GM19043 (cell line): ENCODE data around the gene PPP1R3C.

ENCODE experiments used
- ATAC-seq: cut with Tn5 transposase; IDR thresholded peaks from one replicate; pipeline ENCODE4 v1.9.1; 2021; ENCODE audit warnings: low read depth; ENCODE audit not compliant: unreplicated experiment

PPP1R3C gene

DNA sequence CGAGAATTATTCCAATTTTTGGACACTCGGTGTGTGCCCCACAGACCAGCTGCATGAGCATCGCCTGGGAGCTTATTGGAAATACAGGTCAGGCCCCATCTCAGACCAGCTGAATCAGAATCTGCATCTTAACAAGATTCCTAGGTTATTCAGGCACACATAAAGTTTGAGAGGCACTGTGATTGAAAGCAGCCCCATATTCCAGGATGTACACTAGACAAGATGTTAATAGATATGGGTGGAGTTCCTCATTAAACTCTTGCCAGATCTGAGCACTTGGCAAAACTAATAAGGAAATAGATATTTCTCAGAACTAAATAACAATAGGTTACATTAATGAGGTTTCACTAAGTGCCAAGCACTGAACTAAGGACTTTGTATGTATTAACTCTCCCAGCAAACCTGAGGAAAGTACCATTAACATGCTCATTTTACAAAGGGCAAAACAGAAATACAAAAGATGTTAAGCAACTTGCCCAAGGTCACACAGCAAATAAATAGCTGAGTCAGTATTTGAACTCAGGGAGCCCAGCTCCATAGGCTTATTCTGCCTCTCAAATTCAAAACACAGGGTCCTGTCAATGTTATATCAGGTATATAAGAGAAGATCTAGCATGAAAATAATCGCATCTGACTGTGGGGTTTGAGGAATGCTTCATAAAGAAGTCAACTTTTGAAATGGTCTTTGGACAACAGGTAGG is 29.9 kb downstream of the PPP1R3C start:
- no peak for ATAC-seq

- no peak for ATAC-seq
Measured at GRCh38 chr10:91602449-91602848, 30.4 kb downstream of the PPP1R3C start.

- ATAC-seq, result no peak
Measured at GRCh38 chr10:91601212-91601611, 31.7 kb downstream of the PPP1R3C start.

DNA sequence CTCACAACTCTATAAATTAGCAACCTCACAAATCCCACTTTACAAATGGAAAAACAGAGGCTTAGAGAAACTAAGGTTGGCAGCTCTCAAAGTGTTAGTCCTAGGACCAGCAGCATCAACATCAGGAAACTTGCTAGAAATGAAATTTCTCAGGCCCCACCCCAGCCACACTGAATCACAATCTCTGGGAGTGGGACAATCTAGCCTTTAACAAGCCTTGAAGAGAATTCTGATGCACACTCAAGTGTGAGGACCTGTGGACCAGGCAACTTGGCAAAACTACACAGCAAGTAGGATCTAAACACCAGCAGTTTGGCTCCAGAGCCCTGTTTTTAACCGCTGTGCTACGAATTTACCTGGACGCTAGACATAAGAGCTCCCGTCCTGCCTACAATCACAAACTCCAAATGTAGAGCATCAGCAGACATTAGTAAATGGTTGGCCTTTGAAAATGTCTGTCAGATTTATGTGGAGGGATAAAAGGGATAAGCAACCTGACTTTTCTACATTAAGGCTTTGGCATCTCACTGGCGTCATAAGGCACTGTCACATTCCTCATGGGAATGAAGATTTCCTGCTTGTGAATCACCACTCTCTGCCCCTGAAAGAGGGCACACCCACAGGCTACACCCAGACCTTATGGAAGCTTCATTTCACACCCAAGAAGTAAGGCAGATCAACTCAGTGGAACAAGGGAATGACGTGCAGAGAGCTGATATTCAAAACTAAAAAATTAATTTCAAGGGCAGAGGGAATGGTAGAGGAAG is 34.5 kb downstream of the PPP1R3C start:
- ATAC-seq, result no peak

DNA sequence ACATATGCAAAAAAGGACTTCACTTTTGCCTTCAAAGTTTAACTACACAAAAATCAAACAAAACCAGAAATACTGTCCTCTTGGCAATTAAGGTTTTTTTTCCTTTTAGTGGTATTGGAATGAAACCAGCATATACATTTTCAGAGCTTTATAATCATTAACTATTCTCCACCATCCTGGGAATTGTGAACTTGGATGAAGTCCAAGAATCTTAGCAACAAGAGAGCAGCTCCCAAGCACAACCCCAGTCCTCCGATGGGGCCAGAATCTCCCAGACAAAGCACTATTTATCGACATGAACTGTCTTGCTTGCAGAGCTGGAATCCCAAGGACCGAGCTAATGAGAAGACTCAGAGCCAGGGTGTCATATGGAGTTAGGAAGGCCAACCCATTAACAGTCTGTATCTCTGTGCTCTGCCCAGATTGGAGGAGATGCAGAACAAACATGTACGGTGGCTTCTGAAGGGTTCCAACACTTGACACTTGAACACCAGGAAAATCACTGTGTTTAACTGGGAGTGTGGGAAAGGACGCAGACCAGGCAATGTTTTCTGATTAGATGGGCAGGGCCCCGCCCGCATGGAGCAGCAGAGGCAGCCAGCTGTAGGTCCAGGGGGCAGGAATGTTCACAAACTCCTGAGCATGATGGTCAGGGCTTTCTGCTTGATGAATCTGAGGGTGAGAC is 35.5 kb downstream of the PPP1R3C start:
- no peak for ATAC-seq

DNA sequence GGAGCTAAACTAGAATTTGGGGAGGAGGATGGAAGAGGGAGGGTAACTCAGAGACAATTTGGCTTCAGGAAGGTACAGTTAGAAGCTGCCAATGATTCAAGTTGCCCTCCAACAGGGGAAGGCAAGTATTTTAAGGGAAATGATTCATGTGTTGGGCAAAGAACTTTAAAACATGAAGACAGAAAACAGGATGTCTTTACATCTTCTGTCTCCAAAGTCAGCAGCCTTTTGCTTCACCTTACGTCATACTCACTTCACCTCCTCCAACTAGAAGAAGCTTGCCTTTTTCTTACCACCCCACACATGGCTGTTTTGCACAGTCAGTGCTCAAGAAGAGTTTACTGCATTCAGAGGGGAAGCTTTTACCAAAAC is 36.1 kb downstream of the PPP1R3C start:
- ATAC-seq, result no peak

DNA sequence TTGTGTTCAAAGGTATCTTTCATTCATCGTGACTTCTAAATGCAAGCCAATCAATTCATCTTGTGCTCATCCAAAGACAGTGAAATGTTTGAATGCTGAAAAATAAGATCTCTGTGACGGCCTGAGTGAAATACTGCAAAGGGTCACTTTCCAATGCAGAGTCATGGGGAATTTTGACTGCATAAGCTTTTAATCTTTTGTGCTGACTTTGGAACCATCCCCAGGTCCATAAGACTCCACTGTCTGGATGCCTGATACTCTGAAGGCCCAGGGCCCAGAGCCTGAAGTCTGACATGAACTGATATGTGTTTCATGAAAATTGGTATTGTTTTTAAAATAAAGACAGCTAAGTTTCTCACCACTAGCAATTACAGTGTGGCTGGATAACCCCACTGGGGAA is 39.0 kb downstream of the PPP1R3C start:
- no peak for ATAC-seq

- ATAC-seq, result no peak
Measured at GRCh38 chr10:91593366-91593765, 39.5 kb downstream of the PPP1R3C start.

DNA sequence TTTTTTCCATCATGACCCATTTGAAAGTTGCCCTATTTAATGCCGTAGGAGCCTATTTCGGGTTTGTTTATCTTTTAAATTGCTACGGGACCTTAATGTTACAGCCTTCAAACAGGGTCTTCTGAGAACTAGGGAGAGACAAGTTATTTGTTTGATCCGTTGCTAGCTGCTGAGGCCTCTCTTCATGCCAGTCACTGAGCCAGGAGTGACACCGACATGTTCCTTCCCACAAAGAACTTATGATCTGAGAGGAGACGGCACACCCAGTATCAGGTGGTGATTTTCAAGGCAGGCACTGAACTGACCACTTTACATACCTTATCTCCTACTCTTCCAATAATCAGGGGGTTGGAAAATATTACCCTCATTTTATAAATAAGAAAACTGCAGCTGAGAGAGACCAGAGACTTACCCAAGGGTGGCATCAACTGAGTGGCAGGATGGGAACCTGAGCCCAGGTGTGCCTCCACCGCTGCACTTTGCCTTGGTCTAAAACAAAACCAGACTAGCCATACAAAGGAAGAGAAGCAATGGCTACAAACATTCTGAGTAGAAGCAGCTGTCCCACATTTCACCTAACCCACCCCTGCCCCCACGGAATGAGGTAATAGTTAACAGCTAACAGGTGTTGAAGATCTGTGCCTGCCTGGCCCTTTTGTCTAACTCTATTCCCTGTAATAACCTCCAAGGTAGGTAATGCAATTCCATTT is 40.5 kb downstream of the PPP1R3C start:
- ATAC-seq, result no peak

- no peak for ATAC-seq
Measured at GRCh38 chr10:91591797-91592174, 41.1 kb downstream of the PPP1R3C start.

DNA sequence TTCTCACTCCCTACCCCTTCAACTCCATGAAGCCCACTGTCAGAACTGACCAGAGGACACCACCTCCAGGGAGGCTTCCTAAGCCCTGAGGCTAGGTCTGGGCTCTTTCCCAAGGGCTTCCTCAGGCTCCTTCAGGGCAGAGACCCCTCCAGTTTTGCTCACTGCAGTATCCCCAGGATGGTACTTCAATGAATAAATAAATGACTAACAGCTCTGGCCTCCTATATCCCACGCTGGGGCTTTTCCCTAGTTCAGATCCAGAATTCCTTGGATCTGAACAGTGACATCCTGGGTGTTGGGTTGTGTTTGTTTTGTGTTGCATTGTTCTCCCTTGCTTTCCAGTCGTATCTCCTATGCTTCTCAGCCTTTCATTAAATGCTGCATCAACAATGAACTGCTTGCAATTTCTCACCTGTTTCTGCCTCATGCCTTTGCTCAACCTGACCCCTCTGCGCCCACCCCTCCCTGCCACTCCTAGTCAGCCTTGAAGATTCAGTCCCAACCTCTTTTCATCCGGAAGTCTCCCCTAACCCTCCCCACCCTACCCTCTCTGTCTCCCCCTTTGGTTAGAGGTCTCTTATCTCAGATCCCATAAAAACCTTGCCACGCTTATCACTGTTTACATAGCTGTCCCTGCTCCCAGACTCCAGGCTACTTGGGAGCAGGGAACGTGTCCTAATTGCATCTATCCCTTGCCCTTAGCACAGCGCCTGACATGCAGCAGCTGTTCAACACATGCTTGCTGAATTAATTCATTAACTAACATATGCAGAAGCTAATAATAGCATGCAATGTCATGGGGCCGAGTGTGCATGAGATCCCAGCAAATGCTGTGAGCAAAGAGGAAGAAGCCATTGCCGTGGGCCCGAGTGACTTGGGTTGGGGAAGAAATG is 41.7 kb downstream of the PPP1R3C start:
- ATAC-seq, result no peak

DNA sequence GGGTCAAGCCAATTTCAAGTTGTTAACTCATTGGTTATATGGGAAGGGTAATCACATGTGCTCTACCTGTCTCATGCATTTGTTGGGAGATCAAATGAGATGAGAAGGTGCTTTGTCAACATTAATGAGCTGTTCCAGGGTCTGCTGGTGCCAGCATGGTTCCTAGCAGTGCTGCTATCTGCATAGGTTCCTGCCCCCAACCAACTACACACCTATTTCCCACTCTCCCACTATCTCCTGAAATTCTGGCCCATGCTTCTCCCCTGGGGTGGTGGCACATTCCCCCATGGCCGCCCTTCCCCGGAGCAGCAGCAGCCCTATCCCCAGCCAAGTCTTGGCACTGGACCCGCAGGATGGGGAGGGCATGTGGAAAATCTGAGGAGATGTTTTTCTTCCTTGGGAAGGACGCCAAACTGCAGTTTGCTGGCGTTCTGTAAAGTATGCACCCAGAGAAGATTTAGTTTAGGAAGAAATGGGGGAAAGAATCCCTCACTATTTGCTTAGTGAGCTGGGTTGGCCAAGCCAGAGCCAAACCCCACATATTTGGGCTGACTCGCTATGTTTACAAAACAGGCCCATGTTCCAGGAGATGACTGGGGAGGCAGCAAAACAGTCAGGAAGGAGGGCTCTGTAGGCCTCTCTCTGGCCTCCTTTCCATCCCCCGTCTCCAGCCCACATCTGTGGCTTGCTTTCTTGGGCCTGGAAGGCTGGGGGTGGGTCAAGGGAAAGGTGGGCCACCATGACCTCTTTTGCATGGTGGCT is 42.5 kb downstream of the PPP1R3C start:
- ATAC-seq, result no peak

DNA sequence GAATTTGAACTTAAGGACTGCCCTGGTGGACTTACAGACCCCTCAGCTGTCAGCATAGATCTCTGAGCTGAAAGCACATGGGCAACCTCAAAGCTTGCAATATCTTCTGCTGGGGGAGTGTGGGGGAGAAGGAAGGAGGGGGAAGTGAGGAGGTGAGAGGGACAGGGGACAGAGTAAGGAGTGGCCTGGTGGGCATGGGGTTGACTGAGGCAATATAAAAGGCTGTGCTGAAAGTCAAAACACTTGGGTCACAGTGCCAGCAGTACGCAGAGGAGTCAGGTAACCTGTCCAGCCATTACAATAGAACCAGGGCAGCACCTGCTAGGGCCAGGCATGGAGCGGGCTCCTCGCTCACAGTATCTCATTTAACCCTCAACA is 43.2 kb downstream of the PPP1R3C start:
- no peak for ATAC-seq

DNA sequence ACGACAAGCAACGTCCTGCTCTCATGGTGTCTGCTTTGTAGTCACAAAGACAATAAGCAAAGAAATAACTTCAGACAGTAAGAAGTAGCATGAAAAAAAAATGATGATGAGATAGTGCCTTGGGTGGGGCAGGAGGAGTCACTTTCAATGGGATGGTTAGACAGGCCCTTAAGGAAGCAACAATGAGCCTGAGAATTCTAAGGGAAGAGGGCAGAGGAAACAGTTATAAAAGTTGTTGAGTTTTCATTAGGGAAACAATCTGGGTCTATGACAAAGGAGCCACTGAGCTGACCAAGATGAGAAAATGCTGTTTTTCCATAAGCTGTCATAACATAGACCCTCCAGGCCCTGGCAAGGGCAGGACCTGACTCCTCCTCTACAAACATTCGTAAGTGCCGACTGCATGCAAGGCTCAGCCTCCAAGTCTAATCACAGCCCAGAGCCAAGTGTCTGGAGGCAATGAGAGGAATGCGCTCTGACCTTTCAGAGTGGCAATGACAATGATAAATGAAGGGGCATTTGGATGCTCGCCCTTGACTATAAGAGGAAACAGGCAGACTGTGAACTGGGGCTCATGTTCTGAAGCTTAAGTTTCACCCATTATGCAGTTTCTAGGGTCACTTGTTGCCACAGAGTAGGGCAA is 43.7 kb downstream of the PPP1R3C start:
- ATAC-seq, result no peak

DNA sequence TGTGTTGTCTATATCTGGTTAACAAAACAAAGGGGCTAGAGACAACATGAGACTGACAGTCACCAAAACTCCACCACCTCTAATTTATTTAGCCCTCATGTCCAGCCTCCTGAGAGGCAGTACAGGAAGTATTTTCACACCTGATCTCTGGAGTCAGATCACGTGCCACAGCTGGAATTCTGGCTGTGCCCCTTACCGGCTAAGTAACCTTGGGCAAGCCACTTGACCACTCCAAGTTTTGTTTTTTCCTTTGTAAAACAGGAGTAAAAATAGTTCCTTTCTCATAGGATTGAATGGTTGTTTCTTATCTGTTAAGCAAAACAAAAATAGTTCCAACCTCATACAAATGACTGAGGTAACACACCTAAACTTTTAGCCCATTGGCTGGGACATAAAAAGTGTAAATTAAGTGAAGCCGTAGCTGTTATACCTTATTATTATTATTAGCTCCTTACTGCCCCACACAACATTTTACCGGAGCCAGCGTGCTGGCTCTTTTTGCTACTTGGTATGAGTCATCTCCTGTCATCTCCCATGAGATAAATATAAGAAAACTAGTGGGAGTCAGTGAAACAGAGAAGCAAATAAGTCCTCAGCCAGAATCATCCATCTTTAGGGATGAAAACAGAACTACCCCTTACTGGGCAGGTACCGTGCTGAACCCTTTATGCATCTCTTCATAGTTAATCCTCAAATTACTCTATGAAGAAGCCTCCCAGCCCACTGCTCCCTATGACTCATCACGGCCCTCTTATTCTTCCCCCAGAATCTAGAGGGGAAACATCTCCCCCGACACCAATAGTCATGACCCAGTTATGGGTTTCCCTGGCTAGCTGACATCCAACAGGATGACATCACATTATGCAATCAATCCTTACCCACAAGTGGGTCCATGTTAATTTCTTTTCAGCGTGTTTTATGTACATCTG is 44.9 kb downstream of the PPP1R3C start:
- no peak for ATAC-seq

GRCh38 chr10:91582153-91582554 is 50.7 kb downstream of the PPP1R3C start:
- no peak for ATAC-seq

DNA sequence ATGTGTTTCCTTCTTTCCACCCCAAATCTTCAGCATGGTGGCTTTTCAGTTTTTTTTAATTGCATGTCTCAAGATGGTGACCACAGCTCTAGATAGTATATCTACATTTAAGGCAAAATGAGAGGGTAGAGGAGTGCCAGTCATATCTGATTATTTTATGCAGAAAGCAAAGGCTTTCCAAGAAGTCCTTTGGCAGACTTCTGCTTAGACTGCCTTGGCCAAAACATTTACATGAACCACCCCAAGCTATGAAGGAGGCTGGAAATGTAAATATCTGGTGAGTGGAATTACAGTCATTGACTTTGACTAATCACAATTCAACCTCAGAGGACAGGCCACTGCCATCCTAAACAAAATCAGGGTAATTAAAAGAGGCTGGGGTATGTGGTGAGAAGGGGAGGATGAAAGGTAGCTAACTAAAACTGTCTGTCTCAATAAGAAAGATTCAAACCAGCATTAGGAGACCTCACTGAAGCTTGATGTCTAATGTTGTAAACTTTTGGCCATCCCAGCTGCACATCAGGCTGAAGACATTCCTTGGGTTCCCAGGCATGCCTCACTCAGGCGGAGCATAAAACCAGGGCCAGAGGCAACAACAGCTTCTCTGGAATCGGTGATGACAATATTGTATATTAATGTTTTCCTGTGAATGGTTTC is 53.4 kb downstream of the PPP1R3C start:
- no peak for ATAC-seq
